Gastrocnemius medialis (tissue), 4 donors: ENCODE data around the gene NR2C2AP.

Experiments
- CTCF ChIP-seq, 5 experiments: fragments of 450-650 bp in 3 of 5; fragments of 200-600 bp in 2 of 5; sonication (generic) in 2 of 5; IDR thresholded peaks in 4 of 5; conservative IDR thresholded peaks in 1 of 5; 1 replicate in 4 of 5; 2 replicates in 1 of 5; pipeline ENCODE4 v1.5.1; 2016 to 2019; ENCODE audit warnings: antibody characterized with exemption in 5 of 5, mild to moderate bottlenecking in 3 of 5, moderate library complexity in 3 of 5
- POLR2A ChIP-seq, 2 donors: fragments of 450-650 bp; IDR thresholded peaks; one replicate each; pipeline ENCODE4 v1.6.1; 2017; ENCODE audit warnings: antibody characterized with exemption in 2 of 2, mild to moderate bottlenecking in 2 of 2, moderate library complexity in 2 of 2

DNA sequence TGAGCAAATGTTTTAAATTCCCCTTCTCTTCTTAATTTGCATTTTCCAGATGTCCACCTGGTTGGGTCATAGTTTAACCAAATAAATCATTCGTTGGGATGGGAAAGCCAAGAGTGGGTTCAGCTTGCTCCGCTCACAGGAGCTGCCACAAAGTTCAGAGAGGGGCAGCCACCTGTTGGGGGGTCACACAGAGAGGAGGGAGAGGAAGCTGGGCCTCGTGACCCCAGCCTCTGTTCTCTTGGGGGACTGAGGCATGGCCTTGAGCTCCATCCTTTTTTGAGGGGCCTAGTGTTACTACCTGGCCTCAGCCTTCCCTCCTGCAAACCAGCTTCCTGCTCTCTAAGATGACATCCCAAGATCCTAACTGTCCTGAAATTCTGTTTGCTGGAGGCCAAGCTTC, 35.6 kb downstream of the NR2C2AP start:
- TF ChIP-seq CTCF (IDR thresholded peaks at IDR 0.05 in 4 of 5, conservative IDR thresholded peaks at IDR 0.05 in 1 of 5) (no peak), POLR2A (IDR thresholded peaks at IDR 0.05) (no peak)
